Measurements from ENCODE around the gene CCDC120. TPM values are rescaled to one million over a fixed set of nuclear protein-coding genes. Genes with fewer than 3 reads are reported as not detected.

Gene CCDC120
- total RNA-seq, 1 experiment from 2014 or later: 5.3 TPM

- Histone ChIP-seq H3K79me2 (ENCODE audit: low read length) (peaks cover 18% of the 10 kb centered on the region), H3K27me3 (ENCODE audit: low read length) (no peaks in the 10 kb centered on the region), H3K36me3 (ENCODE audit: low read depth, low read length) (no peaks in the 10 kb centered on the region), H4K20me1 (ENCODE audit: low read length) (no peaks in the 10 kb centered on the region), H3K9me2 (replicated peaks; ENCODE audit: low read length) (no peaks in the 10 kb centered on the region), H3K9ac (ENCODE audit: low read length) (no peak overlapping the region), H3K27ac (ENCODE audit: low read length) (no peak overlapping the region), H3K9me3 (ENCODE audit: low read length) (no peaks in the 10 kb centered on the region), H3K4me2 (ENCODE audit: low read length) (no peak overlapping the region), H3F3A (ENCODE audit: low read length, unreplicated experiment) (no peaks in the 10 kb centered on the region), H3K4me3 (ENCODE audit: low read length) (no peak overlapping the region), H3K4me1 (ENCODE audit: insufficient read depth, low read length) (0 out of 2 replicates have a peak, but pooled peaks cover 4% of the 10 kb centered on the region), H2AFZ (ENCODE audit: low read length) (no peak overlapping the region)
- ATAC-seq: no peak
- no TSS peak for BruUV-seq (replicated peaks)
- ChIA-PET POLR2A (ENCODE audit: unreplicated experiment) (no interaction called here), CTCF (no interaction called here)
- no peak for TF ChIP-seq CTCF (conservative IDR thresholded peaks at IDR 0.05; ENCODE audit: low read depth, low read length)
- TF ChIP-seq EZH2phosphoT487 (IDR thresholded peaks at IDR 0.05; ENCODE audit: borderline replicate concordance, low read length): no peak
- no peak for TF ChIP-seq EZH2 (IDR thresholded peaks at IDR 0.05; ENCODE audit: low read length, unreplicated experiment)
- intact Hi-C loops (cut with micrococcal nuclease): no loop called here
- DNase-seq: no peak
Observed at GRCh38 chrX:49063715-49064114, 4.9 kb downstream of the CCDC120 start.

GRCh38 chrX:49064303-49064702 lies 5.5 kb downstream of the CCDC120 start:
- TF ChIP-seq EZH2phosphoT487 (IDR thresholded peaks at IDR 0.05; ENCODE audit: borderline replicate concordance, low read length) (no peak), EZH2 (IDR thresholded peaks at IDR 0.05; ENCODE audit: low read length, unreplicated experiment) (no peak), CTCF (conservative IDR thresholded peaks at IDR 0.05; ENCODE audit: low read depth, low read length) (no peak)
- no peaks in the 10 kb centered on the region for H3K36me3 ChIP-seq (ENCODE audit: low read depth, low read length)
- H3K4me1 ChIP-seq (ENCODE audit: insufficient read depth, low read length): 0 out of 2 replicates have a peak, but pooled peaks cover 4% of the 10 kb centered on the region
- no peak overlapping the region for H3K9ac ChIP-seq (ENCODE audit: low read length)
- intact Hi-C loops (cut with micrococcal nuclease): no loop called here
- H4K20me1 ChIP-seq (ENCODE audit: low read length): no peaks in the 10 kb centered on the region
- no peak overlapping the region for H3K27ac ChIP-seq (ENCODE audit: low read length)
- peaks cover 16% of the 10 kb centered on the region for H3K79me2 ChIP-seq (ENCODE audit: low read length)
- ChIA-PET POLR2A (ENCODE audit: unreplicated experiment) (no interaction called here), CTCF (no interaction called here)
- H3K4me2 ChIP-seq (ENCODE audit: low read length): no peak overlapping the region
- no TSS peak for BruUV-seq (replicated peaks)
- H3K9me2 ChIP-seq (replicated peaks; ENCODE audit: low read length): no peaks in the 10 kb centered on the region
- ATAC-seq (no peak), DNase-seq (no peak)
- H2AFZ ChIP-seq (ENCODE audit: low read length): no peak overlapping the region
- no peak overlapping the region for H3K4me3 ChIP-seq (ENCODE audit: low read length)
- no peaks in the 10 kb centered on the region for H3F3A ChIP-seq (ENCODE audit: low read length, unreplicated experiment)
- H3K9me3 ChIP-seq (ENCODE audit: low read length): no peaks in the 10 kb centered on the region
- no peaks in the 10 kb centered on the region for H3K27me3 ChIP-seq (ENCODE audit: low read length)

- DNase-seq (no peak), ATAC-seq (no peak)
- H3K9me3 ChIP-seq (ENCODE audit: low read length): no peaks in the 10 kb centered on the region
- H3F3A ChIP-seq (ENCODE audit: low read length, unreplicated experiment): no peaks in the 10 kb centered on the region
- ChIA-PET CTCF (no interaction called here), POLR2A (ENCODE audit: unreplicated experiment) (no interaction called here)
- H3K27me3 ChIP-seq (ENCODE audit: low read length): no peaks in the 10 kb centered on the region
- H3K27ac ChIP-seq (ENCODE audit: low read length): no peak overlapping the region
- no peaks in the 10 kb centered on the region for H3K9me2 ChIP-seq (replicated peaks; ENCODE audit: low read length)
- H3K4me1 ChIP-seq (ENCODE audit: insufficient read depth, low read length): 0 out of 2 replicates have a peak, but pooled peaks cover 2% of the 10 kb centered on the region
- no peak overlapping the region for H3K4me2 ChIP-seq (ENCODE audit: low read length)
- H3K4me3 ChIP-seq (ENCODE audit: low read length): no peak overlapping the region
- no peak overlapping the region for H3K9ac ChIP-seq (ENCODE audit: low read length)
- H2AFZ ChIP-seq (ENCODE audit: low read length): no peak overlapping the region
- BruUV-seq (replicated peaks): no TSS peak
- peaks cover 12% of the 10 kb centered on the region for H3K79me2 ChIP-seq (ENCODE audit: low read length)
- H3K36me3 ChIP-seq (ENCODE audit: low read depth, low read length): no peaks in the 10 kb centered on the region
- TF ChIP-seq EZH2 (IDR thresholded peaks at IDR 0.05; ENCODE audit: low read length, unreplicated experiment): no peak
- no peak for TF ChIP-seq CTCF (conservative IDR thresholded peaks at IDR 0.05; ENCODE audit: low read depth, low read length)
- no peak for TF ChIP-seq EZH2phosphoT487 (IDR thresholded peaks at IDR 0.05; ENCODE audit: borderline replicate concordance, low read length)
- no peaks in the 10 kb centered on the region for H4K20me1 ChIP-seq (ENCODE audit: low read length)
- intact Hi-C loops (cut with micrococcal nuclease): no loop called here
Observed at GRCh38 chrX:49064735-49065134, 5.9 kb downstream of the CCDC120 start.

Measured in PC-3 (cell line).